Hepatocyte (in vitro differentiated cells): ENCODE results near the gene RUFY3. TPM values are rescaled to one million over a fixed set of nuclear protein-coding genes. Genes with fewer than 3 reads are reported as not detected.

Experiments
- DNase-seq: peaks from one replicate; pipeline ENCODE4 v3.0.0-alpha.2; 2016; ENCODE audit warnings: low spot score
- H2AFZ ChIP-seq: fragments of 200-600 bp; sonication (generic); 2 replicates; pipeline ENCODE4 v1.6.0; 2016; ENCODE audit warnings: antibody characterized with exemption, mild to moderate bottlenecking
- H3K27ac ChIP-seq: fragments of 200-600 bp; sonication (generic); 2 replicates; pipeline ENCODE4 v1.5.1; 2016; ENCODE audit warnings: mild to moderate bottlenecking
- H3K27me3 ChIP-seq: fragments of 200-600 bp; sonication (generic); 2 replicates; pipeline ENCODE4 v1.6.1; 2016
- H3K36me3 ChIP-seq: fragments of 200-600 bp; sonication (generic); replicated peaks from 2 replicates; pipeline ENCODE4 v1.5.1; 2016; ENCODE audit warnings: low read depth; ENCODE audit not compliant: insufficient read depth
- H3K4me1 ChIP-seq: fragments of 200-600 bp; sonication (generic); 2 replicates; pipeline ENCODE4 v1.5.1; 2016; ENCODE audit warnings: mild to moderate bottlenecking, moderate library complexity; ENCODE audit not compliant: insufficient read depth
- H3K4me2 ChIP-seq: fragments of 200-600 bp; sonication (generic); 2 replicates; pipeline ENCODE4 v1.6.0; 2016
- H3K4me3 ChIP-seq: fragments of 200-600 bp; sonication (generic); 2 replicates; pipeline ENCODE4 v1.5.1; 2016; ENCODE audit warnings: mild to moderate bottlenecking
- H3K79me2 ChIP-seq: fragments of 200-600 bp; sonication (generic); 2 replicates; pipeline ENCODE4 v1.6.0; 2017; ENCODE audit warnings: mild to moderate bottlenecking
- H3K9me2 ChIP-seq: fragments of 200-600 bp; sonication (generic); replicated peaks from 2 replicates; pipeline ENCODE4 v1.6.0; 2017; ENCODE audit warnings: mild to moderate bottlenecking; ENCODE audit not compliant: insufficient read depth
- H3K9me3 ChIP-seq: fragments of 200-600 bp; sonication (generic); 2 replicates; pipeline ENCODE4 v1.5.1; 2016; ENCODE audit warnings: low read depth, mild to moderate bottlenecking
- H4K20me1 ChIP-seq: fragments of 200-600 bp; sonication (generic); 2 replicates; pipeline ENCODE4 v1.6.0; 2016; ENCODE audit warnings: mild to moderate bottlenecking; ENCODE audit not compliant: insufficient read depth, poor library complexity, severe bottlenecking
- EZH2 ChIP-seq: fragments of 200-600 bp; sonication (generic); IDR thresholded peaks from 2 replicates; pipeline ENCODE4 v1.6.1; 2016; ENCODE audit warnings: antibody characterized with exemption, mild to moderate bottlenecking, borderline replicate concordance
- EZH2phosphoT487 ChIP-seq: fragments of 200-600 bp; sonication (generic); IDR thresholded peaks from one replicate; pipeline ENCODE4 v1.6.1; 2018; ENCODE audit warnings: antibody characterized with exemption, mild to moderate bottlenecking, low read depth, moderate library complexity; ENCODE audit not compliant: unreplicated experiment, severe bottlenecking
- WGBS: methylation state at CpG from one replicate; pipeline ENCODE4 v1.1.6; 2016; ENCODE audit warnings: low lambda C conversion rate; ENCODE audit errors: missing lambda C conversion rate; 5-methylcytosine and 5-hydroxymethylcytosine counted together
- polyA plus RNA-seq: library from polyadenylated mRNA; unstranded; fragments of >200 nt; fragmentation: Nextera tagmentation; extraction: Ambion mirVana; gene quantifications from 2 replicates; pipeline ENCODE4 v1.2.1, GENCODE V29; 2016
- total RNA-seq: library from RNA; depleted of rRNA; stranded (reverse); fragments of >200 nt; gene quantifications from 2 replicates; pipeline ENCODE4 v1.2.3, GENCODE V29; 2014
- TF ChIP-seq, protein P1 (sequence below): fragments of 200-600 bp; sonication (generic); IDR thresholded peaks from 2 replicates; pipeline ENCODE4 v1.5.1; 2016; ENCODE audit warnings: antibody characterized with exemption, mild to moderate bottlenecking; ENCODE audit not compliant: poor library complexity

The RUFY3 gene
- total and polyA plus RNA-seq, 2 experiments from 2014 or later: 22.2 to 40.1 TPM

DNA sequence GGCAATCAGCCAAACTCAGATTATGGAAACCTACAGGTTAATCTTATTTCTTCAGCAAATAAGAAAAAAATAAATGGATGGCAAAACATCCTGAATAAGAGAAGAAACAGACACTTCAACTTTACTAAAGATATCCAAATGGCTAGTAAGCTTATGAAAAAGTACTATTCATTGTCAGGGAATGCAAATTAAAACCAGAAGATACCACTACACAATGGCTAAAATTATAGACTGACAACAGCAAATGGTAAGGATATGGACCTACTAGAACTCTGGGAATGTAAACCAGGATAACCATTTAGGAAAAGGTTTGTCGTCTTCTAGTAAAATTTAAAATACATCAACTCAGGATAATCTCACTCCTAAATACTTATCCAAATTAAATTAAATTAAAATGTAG is 93.6 kb downstream of the RUFY3 start:
- H3K4me1 ChIP-seq: no peaks in the 10 kb centered on the region
- H4K20me1 ChIP-seq: no peaks in the 10 kb centered on the region
- DNase-seq: no peak
- WGBS: 83% methylated on average over 1 of the region's 1 CpG
- TF ChIP-seq, protein P1, sequence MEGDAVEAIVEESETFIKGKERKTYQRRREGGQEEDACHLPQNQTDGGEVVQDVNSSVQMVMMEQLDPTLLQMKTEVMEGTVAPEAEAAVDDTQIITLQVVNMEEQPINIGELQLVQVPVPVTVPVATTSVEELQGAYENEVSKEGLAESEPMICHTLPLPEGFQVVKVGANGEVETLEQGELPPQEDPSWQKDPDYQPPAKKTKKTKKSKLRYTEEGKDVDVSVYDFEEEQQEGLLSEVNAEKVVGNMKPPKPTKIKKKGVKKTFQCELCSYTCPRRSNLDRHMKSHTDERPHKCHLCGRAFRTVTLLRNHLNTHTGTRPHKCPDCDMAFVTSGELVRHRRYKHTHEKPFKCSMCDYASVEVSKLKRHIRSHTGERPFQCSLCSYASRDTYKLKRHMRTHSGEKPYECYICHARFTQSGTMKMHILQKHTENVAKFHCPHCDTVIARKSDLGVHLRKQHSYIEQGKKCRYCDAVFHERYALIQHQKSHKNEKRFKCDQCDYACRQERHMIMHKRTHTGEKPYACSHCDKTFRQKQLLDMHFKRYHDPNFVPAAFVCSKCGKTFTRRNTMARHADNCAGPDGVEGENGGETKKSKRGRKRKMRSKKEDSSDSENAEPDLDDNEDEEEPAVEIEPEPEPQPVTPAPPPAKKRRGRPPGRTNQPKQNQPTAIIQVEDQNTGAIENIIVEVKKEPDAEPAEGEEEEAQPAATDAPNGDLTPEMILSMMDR: no peak
- TF ChIP-seq EZH2 (no peak), EZH2phosphoT487 (no peak)
- H3K9me3 ChIP-seq: no peaks in the 10 kb centered on the region
- no peak overlapping the region for H3K4me3 ChIP-seq
- H3K36me3 ChIP-seq: no peaks in the 10 kb centered on the region
- H3K27ac ChIP-seq: no peak overlapping the region
- no peaks in the 10 kb centered on the region for H3K9me2 ChIP-seq
- no peaks in the 10 kb centered on the region for H3K79me2 ChIP-seq
- H2AFZ ChIP-seq: no peak overlapping the region
- H3K27me3 ChIP-seq: no peaks in the 10 kb centered on the region
- H3K4me2 ChIP-seq: no peak overlapping the region

DNA sequence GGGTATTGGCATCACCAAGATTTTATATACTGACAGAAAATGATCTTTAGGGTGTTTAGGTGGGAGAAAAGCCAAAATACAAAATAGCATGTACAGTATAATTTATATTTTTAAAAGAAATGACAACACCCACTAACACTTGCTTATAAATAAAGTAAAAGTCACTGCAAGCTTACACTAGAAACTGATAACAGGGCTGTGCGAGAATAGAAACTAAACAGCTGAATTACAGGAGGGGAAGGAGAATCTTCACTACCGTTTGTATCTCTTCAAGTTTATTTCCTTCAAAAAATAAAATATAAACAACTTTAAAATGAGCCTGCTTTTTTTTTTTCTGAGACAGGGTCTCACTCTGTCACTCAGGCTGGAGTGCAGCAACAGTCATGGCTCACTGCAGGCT is 95.1 kb downstream of the RUFY3 start:
- no peak overlapping the region for H3K4me3 ChIP-seq
- H3K27ac ChIP-seq: no peak overlapping the region
- H3K9me2 ChIP-seq: no peaks in the 10 kb centered on the region
- 45% methylated on average over 2 of the region's 2 CpGs for WGBS
- no peaks in the 10 kb centered on the region for H3K4me1 ChIP-seq
- H4K20me1 ChIP-seq: no peaks in the 10 kb centered on the region
- H3K27me3 ChIP-seq: no peaks in the 10 kb centered on the region
- DNase-seq: no peak
- no peak overlapping the region for H2AFZ ChIP-seq
- no peak for TF ChIP-seq EZH2
- TF ChIP-seq, protein P1: no peak
- no peak overlapping the region for H3K4me2 ChIP-seq
- no peaks in the 10 kb centered on the region for H3K36me3 ChIP-seq
- H3K9me3 ChIP-seq: no peaks in the 10 kb centered on the region
- H3K79me2 ChIP-seq: no peaks in the 10 kb centered on the region

DNA sequence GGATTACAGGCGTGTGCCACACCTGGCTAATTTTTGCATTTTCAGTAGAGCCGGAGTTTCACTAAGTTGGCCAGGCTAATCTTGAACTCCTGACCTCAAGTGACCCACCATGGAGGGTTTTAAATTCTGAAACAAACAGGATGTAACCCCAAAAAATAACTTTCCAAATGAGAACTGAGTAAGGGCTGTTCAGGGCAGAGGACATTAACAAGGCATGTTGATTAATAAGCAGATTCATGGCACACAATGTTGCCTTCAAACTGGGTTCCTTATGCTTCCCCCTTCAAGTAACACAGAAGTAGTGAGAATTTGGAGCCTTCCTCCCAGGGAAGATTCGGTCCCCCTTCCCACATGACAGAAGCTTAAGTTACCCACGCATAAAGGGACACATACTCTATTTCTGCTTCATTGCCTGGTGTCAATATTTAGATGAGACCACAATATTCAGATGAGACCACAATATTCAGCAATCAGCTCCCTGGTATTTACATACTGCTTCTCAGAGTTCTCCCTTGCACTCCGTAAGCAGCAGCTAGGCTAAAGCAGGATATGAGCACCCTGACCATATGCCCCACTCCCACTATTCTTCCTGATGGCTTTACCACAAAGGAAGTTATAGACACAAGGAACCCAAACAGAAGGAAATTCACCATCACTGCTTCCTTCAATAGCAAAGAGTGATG is 96.5 kb downstream of the RUFY3 start:
- Histone ChIP-seq H3K79me2 (no peaks in the 10 kb centered on the region), H4K20me1 (no peaks in the 10 kb centered on the region), H3K4me2 (no peak overlapping the region), H3K36me3 (no peaks in the 10 kb centered on the region), H3K4me3 (no peak overlapping the region), H3K27me3 (no peaks in the 10 kb centered on the region), H3K4me1 (no peaks in the 10 kb centered on the region), H3K9me3 (no peaks in the 10 kb centered on the region), H3K27ac (no peak overlapping the region), H2AFZ (no peak overlapping the region), H3K9me2 (no peaks in the 10 kb centered on the region)
- 95% methylated on average over 5 of the region's 5 CpGs for WGBS
- no peak for DNase-seq
- TF ChIP-seq EZH2 (no peak), EZH2phosphoT487 (no peak)
- TF ChIP-seq, protein P1: no peak

DNA sequence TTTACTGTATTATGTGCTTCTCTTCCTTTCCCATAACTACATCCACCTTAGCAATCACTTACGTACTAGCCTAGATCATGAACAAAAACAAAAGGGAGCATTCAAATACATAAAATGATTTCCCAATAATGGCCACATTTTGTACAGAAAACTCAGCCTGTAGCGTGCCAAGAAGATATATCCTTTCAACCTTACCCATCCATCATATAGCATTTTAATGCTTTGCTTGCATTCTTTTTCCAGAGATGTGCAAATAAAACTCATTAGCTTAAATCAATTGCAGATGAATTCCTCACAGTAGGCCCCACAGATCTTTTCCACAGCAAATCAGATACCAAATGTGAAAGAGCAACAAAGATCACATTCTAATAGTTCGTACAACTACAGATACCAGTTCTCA is 97.2 kb downstream of the RUFY3 start:
- no peaks in the 10 kb centered on the region for H3K9me2 ChIP-seq
- DNase-seq: no peak
- H3K4me1 ChIP-seq: no peaks in the 10 kb centered on the region
- TF ChIP-seq, protein P1: no peak
- TF ChIP-seq EZH2phosphoT487: no peak
- TF ChIP-seq EZH2: no peak
- no peak overlapping the region for H3K4me2 ChIP-seq
- no peak overlapping the region for H2AFZ ChIP-seq
- WGBS: 90% methylated on average over 3 of the region's 3 CpGs
- H3K27ac ChIP-seq: no peak overlapping the region
- no peaks in the 10 kb centered on the region for H3K27me3 ChIP-seq
- no peaks in the 10 kb centered on the region for H3K36me3 ChIP-seq
- H3K4me3 ChIP-seq: no peak overlapping the region
- H3K79me2 ChIP-seq: no peaks in the 10 kb centered on the region
- H4K20me1 ChIP-seq: no peaks in the 10 kb centered on the region
- no peaks in the 10 kb centered on the region for H3K9me3 ChIP-seq
